Measurements from ENCODE around the gene AP4M1.

Gene AP4M1, protein sequence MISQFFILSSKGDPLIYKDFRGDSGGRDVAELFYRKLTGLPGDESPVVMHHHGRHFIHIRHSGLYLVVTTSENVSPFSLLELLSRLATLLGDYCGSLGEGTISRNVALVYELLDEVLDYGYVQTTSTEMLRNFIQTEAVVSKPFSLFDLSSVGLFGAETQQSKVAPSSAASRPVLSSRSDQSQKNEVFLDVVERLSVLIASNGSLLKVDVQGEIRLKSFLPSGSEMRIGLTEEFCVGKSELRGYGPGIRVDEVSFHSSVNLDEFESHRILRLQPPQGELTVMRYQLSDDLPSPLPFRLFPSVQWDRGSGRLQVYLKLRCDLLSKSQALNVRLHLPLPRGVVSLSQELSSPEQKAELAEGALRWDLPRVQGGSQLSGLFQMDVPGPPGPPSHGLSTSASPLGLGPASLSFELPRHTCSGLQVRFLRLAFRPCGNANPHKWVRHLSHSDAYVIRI

DNA sequence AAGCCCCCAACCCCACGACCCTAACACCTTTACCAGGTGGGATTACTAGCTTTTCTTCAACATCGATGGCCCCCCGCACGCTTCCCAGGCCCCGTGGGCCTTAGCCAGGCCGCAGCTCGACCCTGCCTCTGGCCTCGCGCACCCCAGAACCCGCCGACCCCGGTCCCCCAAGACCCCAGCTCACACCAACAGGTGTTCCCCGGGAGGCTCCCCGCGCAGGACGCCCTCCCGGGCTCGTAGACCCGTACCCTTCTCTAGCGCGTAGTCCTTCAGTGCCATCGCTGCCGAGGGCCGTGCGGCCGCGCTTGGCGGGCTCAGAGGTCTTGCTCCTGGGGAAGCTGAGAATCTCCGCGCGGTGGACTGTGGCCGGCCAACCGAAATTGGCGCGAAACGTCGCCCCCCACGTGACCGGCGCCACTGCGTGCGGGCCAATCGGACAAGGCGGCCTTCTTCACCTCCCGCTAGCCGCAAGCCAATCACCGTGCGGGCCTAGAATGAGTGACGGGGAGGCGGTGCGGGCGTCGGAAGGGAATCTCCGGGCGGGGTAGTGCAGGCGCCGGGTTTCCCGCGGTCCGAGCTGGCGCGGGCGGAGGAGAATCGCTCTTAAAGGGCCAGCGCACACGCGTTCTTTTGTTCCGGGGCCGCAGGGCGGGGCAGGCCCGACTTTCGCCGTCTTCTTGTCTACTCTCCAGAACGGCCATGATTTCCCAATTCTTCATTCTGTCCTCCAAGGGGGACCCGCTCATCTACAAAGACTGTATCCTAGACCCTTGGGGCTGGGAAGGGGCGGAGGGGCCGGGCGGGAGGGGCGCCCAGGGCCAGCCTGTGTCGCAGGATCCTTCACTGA lies at the start of gene AP4M1, which contains the start of gene MCM7:
Gene AP4M1 (plus strand): TSS at position 628 of the 847 bp plus-strand sequence. CDS start 72 bp downstream, at position 700.
Gene MCM7 (minus strand): TSS at position 382 of the 847 bp plus-strand sequence. CDS start 103 bp downstream, at position 279.
- DNase-seq (ENCODE audit: low spot score) = peak; percentile 100
- peak; percentile 96 for FAIRE-seq

DNA sequence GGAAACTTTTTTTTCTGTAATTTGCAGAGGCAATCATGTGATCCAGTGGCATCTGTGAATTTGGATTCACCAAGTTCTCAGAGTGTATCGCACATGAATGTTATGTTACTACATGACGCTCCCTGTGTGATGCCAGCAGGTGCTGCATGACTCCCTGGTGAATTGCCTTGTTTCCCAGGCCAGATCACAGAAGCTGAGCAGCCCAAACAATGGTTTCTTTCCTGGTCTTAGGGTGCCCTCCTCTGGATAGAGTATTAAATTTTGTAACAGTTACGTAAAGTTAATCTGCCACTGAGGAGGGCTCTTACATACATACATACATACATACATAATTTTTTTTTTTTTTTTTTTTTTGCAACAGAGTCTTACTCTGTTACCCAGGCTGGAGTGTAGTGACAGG lies 48.2 kb upstream of the AP4M1 start:
- DNase-seq (ENCODE audit: low spot score) (peak; percentile 57), FAIRE-seq (no peak)

DNA sequence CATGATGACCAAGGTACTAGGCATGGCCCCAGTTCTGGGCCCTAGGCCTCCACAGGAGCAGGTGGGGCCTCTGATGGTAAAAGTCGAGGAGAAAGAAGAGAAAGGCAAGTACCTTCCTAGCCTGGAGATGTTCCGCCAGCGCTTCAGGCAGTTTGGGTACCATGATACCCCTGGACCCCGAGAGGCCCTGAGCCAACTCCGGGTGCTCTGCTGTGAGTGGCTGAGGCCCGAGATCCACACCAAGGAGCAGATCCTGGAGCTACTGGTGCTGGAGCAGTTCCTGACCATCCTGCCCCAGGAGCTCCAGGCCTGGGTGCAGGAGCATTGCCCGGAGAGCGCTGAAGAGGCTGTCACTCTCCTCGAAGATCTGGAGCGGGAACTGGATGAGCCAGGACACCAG lies 44.4 kb upstream of the AP4M1 start:
- DNase-seq (ENCODE audit: low spot score) (no peak), FAIRE-seq (no peak)

DNA sequence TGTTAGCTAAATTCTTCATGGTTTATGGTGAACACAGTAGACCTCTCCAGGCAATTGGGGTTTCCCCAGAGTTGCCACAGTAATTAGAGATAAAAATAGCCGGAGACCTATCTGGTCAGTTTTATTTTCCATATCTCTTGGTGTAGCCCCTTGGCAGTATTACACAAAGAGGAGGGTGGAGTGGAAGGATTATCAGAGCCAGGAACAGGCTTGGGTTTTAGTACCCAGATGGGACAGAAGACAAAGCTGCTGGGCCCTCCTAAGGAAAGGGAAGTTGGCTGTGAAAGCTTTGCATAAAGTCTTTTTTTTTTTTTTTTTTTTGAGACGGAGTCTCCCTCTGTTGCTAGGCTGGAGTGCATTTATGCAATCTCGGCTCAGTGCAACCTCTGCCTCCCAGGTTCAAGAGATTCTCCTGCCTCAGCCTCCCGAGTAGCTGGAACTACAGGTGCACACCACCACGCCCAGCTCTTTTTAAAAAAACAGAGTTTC lies 42.1 kb upstream of the AP4M1 start:
- FAIRE-seq = no peak
- DNase-seq (ENCODE audit: low spot score) = no peak

DNA sequence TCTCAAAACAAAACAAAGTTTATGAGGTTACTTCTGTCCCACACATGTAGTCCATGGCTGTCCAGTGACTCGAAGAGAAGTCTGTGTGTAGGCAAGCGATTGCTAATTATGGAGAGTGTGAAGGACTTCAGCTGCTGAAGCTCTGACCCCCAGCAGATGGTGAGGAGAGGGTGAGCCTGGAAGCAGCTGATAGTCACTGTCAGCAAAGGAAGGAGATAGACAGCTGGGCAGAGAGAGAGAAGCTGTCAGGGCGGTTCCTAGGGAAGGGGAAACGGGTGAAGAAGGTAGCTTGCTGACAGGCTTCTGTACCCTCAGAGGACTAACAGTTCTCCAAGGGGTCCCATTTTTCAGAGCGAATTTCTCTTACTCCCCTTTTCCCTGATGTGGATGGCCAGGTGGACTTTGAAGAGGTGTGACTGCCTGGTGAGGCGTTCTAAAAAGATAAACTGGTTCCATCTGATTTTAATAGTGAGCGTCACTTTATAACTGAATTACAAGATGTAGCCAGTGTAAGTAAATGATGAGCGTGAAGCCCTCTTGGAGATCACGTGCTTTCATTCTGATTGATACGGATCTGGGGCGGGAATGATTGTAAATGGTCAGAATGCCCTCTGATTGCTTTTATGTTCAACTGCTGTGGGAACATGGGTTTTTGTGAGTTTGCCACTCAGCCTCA lies 39.8 kb upstream of the AP4M1 start:
- peak; percentile 32 for FAIRE-seq
- DNase-seq (ENCODE audit: low spot score) = no peak

DNA sequence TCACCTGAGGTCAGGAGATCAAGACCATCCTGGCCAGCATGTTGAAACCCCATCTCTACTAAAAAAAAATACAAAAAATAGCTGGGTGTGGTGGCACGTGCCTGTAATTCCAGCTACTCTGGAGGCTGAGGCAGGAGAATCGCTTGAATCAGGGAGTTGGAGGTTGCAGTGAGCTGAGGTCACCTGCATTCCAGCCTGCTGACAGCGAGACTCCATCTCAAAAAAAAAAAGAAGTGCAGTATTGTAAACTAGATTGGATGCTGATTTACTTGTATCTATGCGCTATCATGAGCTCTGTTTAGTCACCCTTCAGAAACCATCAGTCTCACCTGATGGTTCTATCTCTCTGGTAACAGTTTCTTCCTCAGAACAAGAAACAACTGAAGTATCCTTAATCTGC lies 38.1 kb upstream of the AP4M1 start:
- no peak for DNase-seq (ENCODE audit: low spot score)
- no peak for FAIRE-seq

DNA sequence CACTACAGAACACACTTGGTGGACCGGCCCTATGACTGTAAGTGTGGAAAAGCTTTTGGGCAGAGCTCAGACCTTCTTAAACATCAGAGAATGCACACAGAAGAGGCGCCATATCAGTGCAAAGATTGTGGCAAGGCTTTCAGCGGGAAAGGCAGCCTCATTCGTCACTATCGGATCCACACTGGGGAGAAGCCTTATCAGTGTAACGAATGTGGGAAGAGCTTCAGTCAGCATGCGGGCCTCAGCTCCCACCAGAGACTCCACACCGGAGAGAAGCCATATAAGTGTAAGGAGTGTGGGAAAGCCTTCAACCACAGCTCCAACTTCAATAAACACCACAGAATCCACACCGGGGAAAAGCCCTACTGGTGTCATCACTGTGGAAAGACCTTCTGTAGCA lies 37.3 kb upstream of the AP4M1 start:
- DNase-seq (ENCODE audit: low spot score) (no peak), FAIRE-seq (no peak)

DNA sequence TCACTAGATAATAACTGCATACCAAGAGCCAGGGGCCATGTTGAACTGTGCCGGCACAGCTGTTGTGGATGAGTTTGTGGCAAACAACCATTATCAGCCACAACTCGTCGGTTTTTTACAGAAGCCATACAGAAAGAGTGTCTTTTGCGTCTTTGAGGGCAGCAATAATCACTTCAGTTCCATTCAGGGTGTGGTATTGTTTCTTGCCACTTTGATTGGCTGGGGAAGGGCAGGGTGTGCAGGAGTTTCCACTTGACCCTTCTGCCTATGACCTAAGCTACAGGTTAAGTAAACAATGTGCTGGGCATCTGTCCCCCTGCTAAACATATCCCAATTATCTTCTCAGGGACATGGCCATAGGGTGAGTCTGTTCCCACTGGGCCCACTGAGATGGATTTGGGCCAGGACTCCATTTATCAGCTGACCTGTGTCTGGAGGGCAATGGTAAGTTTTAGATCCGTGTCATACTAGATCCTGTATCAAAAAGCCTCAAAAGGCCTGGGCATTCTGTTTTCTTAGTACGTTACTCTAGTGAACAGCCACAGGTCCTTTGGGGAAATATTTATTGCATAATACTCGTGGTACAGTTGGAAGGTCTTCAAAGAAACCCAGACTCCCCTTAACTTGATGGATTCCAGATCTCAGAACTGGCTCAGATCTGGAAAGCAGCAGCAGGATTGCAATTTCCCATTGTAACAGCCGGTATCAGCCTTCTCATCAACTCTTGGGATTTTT lies 35.8 kb upstream of the AP4M1 start:
- DNase-seq (ENCODE audit: low spot score) (no peak), FAIRE-seq (no peak)

DNA sequence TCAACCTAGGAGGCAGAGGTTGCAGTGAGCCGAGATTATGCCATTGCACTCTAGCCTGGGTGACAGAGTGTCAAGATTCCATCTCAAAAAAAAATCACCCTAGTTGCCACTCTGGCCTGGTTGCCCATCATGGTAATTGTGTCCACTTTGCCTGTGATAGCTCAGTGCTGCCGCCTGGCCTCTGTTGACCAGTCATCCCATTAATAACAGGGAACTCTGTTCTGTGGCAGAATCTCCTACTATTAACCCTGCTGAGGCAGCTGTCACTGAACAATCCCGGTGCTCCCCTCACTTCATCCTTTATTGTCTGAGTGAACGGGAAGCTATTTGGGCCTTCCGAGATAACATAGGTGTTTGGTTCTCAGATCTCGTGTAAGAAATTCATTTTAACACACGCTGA lies 34.5 kb upstream of the AP4M1 start:
- no peak for FAIRE-seq
- no peak for DNase-seq (ENCODE audit: low spot score)

DNA sequence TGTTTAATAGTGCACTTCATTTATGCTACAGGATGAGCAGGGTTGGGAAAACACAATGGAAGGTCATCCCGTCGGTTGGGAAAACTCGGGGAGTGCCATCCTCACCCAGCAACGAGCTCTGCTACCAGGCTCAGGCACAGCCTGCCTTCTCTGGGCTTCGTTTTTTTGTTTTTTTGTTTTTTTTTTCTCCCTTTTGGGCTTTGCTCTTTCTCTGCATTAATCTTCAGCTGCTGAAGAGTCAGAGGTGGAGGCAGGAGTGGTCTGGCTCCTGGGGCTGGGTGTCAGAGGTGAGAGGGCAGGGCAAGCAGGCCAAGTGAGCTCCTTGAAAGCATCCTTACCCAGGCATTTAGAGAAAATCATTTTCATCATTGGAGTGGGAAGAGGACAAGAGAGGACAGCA lies 31.5 kb upstream of the AP4M1 start:
- FAIRE-seq = no peak

DNA sequence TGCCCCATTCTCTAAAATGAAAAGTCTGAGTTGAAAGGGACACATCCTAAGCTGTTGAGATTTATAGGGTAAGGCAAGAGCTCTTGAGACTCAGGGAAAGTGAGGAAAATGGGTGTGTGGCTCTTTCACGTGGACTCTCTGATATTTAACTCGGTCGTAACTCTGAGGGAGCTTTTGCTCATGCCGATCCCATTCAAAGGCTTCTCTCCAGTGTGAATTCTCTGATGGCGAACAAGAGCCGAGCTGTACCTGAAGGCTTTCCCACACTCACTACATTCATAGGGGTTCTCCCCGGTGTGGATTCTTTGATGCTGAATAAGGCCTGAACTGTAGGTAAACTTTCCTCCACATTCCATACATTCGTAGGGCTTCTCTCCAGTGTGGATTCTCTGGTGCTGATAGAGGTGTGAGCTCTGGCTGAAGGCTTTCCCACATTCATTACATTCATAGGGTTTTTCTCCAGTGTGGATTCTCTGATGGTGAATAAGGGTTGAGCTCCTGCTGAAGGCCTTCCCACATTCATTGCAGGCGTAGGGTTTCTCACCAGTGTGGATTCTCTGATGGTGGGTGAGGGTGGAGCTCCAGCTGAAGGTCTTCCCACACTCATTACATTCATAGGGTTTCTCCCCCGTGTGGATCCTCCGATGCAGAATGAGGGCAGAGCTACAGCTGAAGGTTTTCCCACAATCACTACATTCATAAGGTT lies 30.3 kb upstream of the AP4M1 start:
- no peak for FAIRE-seq
- DNase-seq (ENCODE audit: low spot score) = no peak

More for the DNA sequence above, 31.5 kb upstream of the AP4M1 start:
- no peak for DNase-seq (ENCODE audit: low spot score)

DNA sequence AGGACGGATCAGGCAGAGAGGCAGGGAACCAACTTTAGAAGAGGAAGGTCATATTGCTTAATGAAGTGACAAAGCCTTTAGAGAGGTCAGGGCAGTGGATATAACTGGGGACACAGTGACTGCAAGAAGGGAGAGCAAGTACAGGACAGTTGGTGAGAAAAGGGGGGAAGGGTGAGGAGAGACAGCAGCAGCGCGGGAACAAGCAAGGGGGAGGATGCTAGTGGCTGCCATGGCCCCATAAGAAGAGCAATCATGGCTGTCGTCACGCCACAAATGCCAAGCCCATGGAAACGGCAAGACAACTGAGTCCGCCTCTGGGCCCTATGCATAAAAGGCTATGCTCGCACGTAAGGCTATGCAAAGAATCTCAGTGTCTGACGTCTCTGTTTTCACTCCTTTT lies 29.0 kb upstream of the AP4M1 start:
- no peak for FAIRE-seq

DNA sequence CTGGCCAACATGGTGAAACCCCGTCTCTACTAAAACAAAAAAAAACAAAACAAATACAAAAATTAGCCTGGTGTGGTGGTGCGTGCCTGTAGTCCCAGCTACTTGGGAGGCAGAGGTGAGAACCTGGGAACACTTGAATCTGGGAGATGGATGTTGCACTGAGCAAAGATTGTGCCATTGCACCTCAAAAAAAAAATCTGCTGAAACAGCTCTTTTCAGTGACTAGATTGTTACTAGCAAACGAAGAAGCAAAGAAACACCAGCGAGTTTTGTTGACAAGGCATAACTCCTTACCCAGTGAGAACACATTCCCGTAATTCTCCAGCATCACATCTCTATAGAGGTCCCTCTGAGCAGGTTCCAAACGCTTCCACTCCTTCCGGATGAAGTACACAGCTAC lies 26.6 kb upstream of the AP4M1 start:
- DNase-seq (ENCODE audit: low spot score) (no peak), FAIRE-seq (no peak)

More for the DNA sequence above, 29.0 kb upstream of the AP4M1 start:
- no peak for DNase-seq (ENCODE audit: low spot score)

DNA sequence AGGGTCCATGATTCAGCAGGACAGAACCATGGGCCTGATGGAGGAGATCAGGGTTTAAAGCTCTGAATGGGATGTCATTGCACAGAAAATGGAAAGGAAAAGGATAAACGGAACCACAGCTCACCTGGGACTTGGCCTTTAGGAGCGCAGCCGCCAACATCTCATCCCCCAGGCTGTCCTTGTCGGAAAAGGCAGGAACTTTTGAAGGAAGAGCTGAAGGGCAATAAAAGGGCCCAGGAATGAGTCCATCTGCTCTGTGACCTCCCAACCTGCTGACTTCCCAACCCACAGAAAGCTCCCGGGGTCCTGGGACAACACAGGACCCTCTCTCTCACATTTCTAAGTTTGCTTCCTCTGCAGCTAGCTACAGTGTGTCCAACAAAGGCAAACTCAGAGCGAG lies 26.0 kb upstream of the AP4M1 start:
- no peak for DNase-seq (ENCODE audit: low spot score)
- FAIRE-seq = no peak

DNA sequence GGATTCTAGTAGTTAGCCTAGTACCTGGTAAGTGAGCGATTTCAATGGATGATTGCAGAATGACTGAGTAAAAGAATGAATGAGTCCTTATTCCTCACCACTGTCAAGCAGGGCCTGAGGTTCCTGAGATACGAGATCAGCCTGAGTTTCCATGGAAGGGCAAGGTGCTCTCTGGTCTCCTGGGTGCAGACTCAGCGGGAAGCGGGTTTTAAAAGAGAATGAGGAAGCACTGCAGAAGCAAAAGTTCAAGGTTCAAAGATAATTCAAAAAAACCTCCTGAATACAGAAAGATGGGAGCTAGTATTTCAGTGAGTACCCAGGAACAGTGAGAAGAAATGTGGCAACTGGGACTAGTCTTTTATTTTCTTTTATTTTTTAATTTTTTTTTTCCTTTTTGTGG lies 24.2 kb upstream of the AP4M1 start:
- DNase-seq (ENCODE audit: low spot score) (no peak), FAIRE-seq (no peak)

DNA sequence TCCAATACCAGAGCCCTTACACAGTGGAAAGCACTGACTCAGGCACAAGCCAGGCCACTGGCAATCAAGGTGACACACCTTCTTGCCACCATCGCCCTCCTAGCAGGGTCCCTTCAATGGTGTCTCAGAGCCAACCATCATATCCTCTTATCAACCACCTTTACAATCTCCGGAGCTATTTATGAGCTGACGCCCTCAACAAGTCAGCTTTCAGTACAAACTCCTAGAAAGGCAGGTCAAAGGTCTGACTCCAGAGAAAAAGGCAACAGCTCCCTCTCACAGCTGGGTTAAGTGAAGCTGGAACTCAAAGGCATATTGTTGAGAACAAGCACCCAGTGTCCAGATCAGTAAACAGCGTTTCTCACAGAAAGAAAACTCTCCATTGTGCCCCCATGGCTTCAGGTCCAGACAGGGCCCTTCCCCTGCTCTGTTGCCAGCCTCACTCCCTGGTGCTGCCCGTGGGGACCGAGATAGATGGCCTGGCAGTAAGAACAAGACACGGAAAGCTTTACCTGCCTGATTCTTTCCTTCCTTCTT lies 22.4 kb upstream of the AP4M1 start:
- no peak for FAIRE-seq
- DNase-seq (ENCODE audit: low spot score) = no peak

DNA sequence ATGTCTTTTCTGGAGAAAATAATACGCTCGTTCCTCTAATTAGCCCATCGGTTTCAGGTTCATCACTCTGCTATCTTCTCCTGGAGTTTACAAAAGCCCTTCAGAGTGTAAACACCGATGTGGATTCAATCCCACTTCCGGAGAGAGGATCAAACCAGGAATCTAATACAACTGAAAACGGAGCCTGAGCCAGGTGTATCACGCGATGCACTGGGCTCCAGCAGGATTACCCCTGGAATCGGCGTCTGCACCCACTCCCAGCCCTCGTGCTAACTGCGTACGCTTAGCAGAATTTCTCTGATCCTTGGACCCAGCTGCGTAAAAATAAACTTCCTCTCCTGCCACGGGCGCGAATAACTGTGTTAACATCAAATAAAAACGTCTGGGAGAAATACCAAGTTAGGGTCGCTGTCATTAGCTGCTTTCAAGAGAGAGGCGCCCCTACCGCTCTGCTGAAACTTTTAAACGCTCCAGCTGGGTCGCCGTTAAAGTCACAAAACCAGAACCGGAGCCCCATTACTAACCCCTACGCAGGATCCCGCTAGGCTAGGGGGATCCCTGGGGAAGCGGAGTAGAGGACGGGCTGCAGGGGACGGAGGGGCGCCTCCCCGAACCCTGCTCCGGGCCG lies 20.4 kb upstream of the AP4M1 start:
- FAIRE-seq (no peak), DNase-seq (ENCODE audit: low spot score) (no peak)

DNA sequence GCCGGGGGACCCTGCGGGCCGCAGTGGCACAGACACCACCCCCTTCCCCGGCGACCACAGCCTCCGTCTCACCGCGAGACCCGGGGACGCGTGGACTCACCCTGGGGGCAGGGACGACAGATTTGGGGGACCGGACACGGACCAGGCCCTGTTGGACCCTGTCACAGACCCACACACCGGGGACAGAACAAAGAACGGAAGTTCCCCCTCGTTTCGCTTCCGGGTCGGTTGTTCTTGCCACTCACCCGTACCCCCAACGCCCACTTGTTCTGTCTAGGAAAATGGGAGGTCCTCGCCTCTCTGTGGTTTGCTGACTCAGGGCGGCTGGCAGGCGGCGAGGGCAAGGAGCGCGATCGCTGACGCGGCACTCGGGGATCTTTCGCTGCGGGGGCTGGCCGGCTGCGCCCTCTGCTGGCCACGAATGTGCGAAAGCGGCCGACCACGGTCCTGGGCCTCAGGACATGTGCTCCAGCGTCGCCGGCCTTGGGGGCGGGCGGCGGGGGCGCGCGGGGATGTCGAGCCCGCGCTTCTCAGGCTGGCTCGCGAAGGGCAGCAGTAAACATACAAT lies 19.8 kb upstream of the AP4M1 start, which contains the start of gene ZNF3:
Gene ZNF3 (minus strand): TSS at position 189 of the 568 bp plus-strand sequence. CDS start 4,366 bp downstream, outside the sequence.
- FAIRE-seq (peak; percentile 98), DNase-seq (ENCODE audit: low spot score) (peak; percentile 100)

DNA sequence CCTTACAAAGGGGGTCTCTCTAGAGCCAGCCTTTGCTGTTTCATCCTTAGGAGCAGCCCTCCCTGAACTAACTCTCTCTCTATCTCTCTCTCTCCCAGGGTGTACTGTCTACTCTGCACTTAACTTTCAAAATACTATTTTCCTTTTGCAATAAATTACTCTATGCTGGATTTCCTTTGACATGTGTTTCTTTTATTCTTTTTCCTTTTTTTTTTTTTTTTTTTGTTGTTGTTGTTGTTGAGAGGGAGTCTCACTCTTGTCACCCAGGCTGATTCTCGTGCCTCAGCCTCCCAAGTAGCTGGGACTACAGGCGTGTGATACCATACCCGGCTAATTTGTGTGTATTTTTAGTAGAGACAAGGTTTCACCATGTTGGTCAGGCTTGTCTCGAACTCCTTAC lies 18.5 kb upstream of the AP4M1 start:
- DNase-seq (ENCODE audit: low spot score) (no peak), FAIRE-seq (no peak)
